Left lung (tissue), 10 donors: ENCODE data around the gene JUNB. TPM values are rescaled to one million over a fixed set of nuclear protein-coding genes. Genes with fewer than 3 reads are reported as not detected.

Experiments used
- ATAC-seq: fragments of 200-7000 bp; cut with Tn5 transposase; one replicate; pipeline ENCODE4 v1.9.1; 2020; ENCODE audit warnings: moderate library complexity
- DNase-seq, 4 donors: peaks; one replicate each; pipeline ENCODE4 v3.0.0-alpha.2; 2013 to 2020
- H3K27ac ChIP-seq, 2 donors: fragments of 200-600 bp; sonication (generic) in 1 of 2; one replicate each; pipeline versions ENCODE4 v1.5.0 to v1.8.0; 2020 to 2021
- H3K27me3 ChIP-seq, 2 donors: fragments of 200-600 bp; sonication (generic) in 1 of 2; one replicate each; pipeline versions ENCODE4 v1.5.0 to v1.8.0; 2020 to 2021
- H3K36me3 ChIP-seq, 2 donors: fragments of 200-600 bp; sonication (generic) in 1 of 2; one replicate each; pipeline versions ENCODE4 v1.5.0 to v1.8.0; 2020 to 2021
- H3K4me1 ChIP-seq, 2 donors: fragments of 200-600 bp; one replicate each; pipeline ENCODE4 v1.8.0; 2021
- H3K4me3 ChIP-seq, 2 donors: fragments of 200-600 bp; sonication (generic) in 1 of 2; one replicate each; pipeline versions ENCODE4 v1.5.0 to v1.8.0; 2020 to 2021; ENCODE audit warnings: mild to moderate bottlenecking in 1 of 2
- H3K9me3 ChIP-seq, 2 donors: fragments of 200-600 bp; sonication (generic) in 1 of 2; one replicate each; pipeline versions ENCODE4 v1.5.0 to v1.8.0; 2020 to 2021
- intact Hi-C, 2 donors: fragments of 100-400 bp; cut with DNase I; formaldehyde crosslinking; loops; one replicate each; pipeline versions ENCODE4 v1.11.2 to v1.14.2; 2022
- polyA plus RNA-seq, 6 donors: library from polyadenylated mRNA; unstranded; fragments of 120-200 nt; gene quantifications; one replicate each; pipeline ENCODE4 v1.2.1, GENCODE V29; 2013; ENCODE audit not compliant: insufficient read length in 6 of 6
- total RNA-seq, 2 donors: library from RNA; stranded (reverse); fragmentation: NEBNext Ultra II Directional; extraction: Animal tissue kit (Norgen Biotek cat#: 25700); gene quantifications; one replicate each; pipeline ENCODE4 v1.2.1, GENCODE V29; 2021
- TF ChIP-seq, protein P1 (sequence below), 2 donors: fragments of 200-600 bp; sonication (generic) in 1 of 2; IDR thresholded peaks; one replicate each; pipeline versions ENCODE4 v1.5.0 to v1.8.0; 2021; ENCODE audit warnings: antibody characterized with exemption in 2 of 2
- donor health status: DM: no; HTN: yes; CAD: no.
- donor health status: DM: no; HTN: no; CAD: no.

JUNB gene
- total and polyA plus RNA-seq, 8 donors: 11.7 to 278 (median 64.2) TPM

DNA sequence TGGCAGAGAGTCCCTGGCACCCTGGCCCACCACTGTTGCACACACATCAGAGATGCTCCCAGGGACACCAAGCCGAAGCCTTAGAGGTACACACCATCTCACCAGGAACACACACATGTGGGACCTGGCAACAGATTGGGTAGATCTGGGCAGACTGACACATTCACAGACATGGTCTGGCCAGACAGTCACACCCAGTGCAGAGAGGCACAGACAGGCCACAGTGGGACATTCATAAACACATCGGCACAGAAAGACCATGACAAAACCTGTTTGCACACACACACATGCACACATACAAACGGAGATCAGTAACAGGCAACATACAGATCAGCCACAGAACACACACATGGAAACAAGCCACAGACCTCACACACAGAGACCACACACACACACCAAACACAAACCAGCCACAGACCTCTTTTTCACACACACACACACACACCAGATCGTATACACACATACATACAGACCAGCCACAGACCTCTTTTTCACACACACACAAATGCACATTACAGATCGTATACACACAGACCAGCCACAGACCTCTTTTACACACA, 6.3 kb upstream of the JUNB start:
- H3K9me3 ChIP-seq: no peaks in the 10 kb centered on the region
- ATAC-seq (no peak), DNase-seq (peak in 1 of 4 donors; percentile 53)
- peaks cover 61 to 92% of the 10 kb centered on the region in 2 donors for H3K4me1 ChIP-seq
- H3K27me3 ChIP-seq: no peaks in the 10 kb centered on the region
- TF ChIP-seq, protein P1, sequence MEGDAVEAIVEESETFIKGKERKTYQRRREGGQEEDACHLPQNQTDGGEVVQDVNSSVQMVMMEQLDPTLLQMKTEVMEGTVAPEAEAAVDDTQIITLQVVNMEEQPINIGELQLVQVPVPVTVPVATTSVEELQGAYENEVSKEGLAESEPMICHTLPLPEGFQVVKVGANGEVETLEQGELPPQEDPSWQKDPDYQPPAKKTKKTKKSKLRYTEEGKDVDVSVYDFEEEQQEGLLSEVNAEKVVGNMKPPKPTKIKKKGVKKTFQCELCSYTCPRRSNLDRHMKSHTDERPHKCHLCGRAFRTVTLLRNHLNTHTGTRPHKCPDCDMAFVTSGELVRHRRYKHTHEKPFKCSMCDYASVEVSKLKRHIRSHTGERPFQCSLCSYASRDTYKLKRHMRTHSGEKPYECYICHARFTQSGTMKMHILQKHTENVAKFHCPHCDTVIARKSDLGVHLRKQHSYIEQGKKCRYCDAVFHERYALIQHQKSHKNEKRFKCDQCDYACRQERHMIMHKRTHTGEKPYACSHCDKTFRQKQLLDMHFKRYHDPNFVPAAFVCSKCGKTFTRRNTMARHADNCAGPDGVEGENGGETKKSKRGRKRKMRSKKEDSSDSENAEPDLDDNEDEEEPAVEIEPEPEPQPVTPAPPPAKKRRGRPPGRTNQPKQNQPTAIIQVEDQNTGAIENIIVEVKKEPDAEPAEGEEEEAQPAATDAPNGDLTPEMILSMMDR (IDR thresholded peaks at IDR 0.05): no peak
- intact Hi-C loops: no loop called here
- H3K4me3 ChIP-seq: peak overlapping the region in 1 of 2 donors; percentile 1
- H3K27ac ChIP-seq: peak overlapping the region; percentile 99 to 100
- no peaks in the 10 kb centered on the region for H3K36me3 ChIP-seq

DNA sequence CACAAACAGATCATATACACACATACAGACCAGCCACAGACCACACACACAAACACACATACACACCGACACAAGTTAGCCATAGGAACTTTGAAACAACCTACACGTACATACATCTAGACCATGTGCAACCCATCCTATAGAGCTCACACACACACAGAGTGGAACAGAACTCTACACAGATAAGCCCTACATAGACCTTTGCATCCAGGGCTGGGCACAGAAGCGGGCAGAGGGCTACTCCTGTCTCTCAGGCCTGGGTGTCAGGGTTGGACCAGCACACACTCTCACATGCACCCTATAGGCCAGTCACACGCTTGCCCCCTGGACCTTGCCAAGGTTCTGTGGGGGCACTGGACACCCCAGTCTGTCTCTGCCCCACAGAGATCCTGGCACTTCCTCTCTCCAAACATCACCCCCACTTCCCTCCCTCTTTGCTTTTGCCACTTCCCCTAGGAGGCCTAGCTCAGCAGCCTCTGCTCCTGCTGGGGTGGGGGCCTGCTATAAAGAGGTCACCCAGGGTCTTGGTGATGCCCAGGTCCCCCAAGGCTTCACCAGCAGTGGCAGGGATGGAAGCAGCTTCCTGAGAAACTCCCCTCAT, 5.8 kb upstream of the JUNB start:
- Histone ChIP-seq H3K4me3 (peak overlapping the region in 1 of 2 donors; percentile 1), H3K9me3 (no peaks in the 10 kb centered on the region), H3K27ac (peak overlapping the region; percentile 99 to 100), H3K4me1 (peaks cover 64 to 92% of the 10 kb centered on the region in 2 donors), H3K27me3 (no peaks in the 10 kb centered on the region), H3K36me3 (no peaks in the 10 kb centered on the region)
- ATAC-seq (no peak), DNase-seq (peak in 2 of 4 donors; percentile 19 to 74)
- TF ChIP-seq, protein P1 (IDR thresholded peaks at IDR 0.05): no peak
- intact Hi-C loops: no loop called here

DNA sequence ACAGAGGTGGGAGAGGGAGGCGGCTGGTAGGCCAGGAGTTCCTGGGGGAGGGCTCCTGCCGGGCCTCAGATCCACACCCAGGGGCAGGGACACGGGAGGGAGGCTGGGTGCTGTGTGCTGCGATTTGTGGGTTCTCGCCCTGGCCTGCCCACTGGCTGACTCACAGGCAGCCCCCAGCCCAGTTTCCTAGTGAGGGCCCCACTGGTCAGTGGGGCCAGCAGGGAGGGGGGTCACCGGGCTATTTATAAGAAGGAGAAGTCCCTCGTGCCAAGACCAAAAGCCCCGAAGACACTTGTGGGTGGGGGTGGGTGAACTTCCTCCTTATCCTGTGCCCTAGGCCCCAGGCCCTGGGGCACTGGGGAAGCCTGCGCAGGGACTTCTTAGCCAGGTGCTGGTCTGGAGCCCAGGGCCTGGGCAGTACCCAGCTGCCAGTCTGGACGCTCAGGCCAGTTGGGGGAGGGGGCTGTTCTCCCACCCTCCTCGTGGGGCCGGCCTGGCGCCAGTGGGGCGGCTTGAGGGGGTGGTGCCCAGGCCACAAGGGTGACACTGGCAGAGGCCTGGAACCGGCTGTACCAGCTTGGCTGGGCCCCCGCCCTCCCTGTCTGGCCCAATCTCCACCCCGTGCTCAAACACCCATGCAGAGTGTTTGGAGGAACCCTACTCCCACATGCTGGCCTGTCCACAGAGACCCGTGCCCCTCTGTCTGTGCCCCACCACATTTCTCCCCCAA, 5.0 kb upstream of the JUNB start:
- no peaks in the 10 kb centered on the region for H3K27me3 ChIP-seq
- intact Hi-C loops: no loop called here
- H3K9me3 ChIP-seq: no peaks in the 10 kb centered on the region
- H3K4me1 ChIP-seq: peaks cover 70 to 89% of the 10 kb centered on the region in 2 donors
- peak in 3 of 4 donors; percentile 75 to 94 (median 88) for DNase-seq
- H3K4me3 ChIP-seq: peak overlapping the region in 1 of 2 donors; percentile 1
- TF ChIP-seq, protein P1 (IDR thresholded peaks at IDR 0.05): no peak
- H3K36me3 ChIP-seq: no peaks in the 10 kb centered on the region
- H3K27ac ChIP-seq: peak overlapping the region; percentile 99 to 100
- ATAC-seq: peak; percentile 15

DNA sequence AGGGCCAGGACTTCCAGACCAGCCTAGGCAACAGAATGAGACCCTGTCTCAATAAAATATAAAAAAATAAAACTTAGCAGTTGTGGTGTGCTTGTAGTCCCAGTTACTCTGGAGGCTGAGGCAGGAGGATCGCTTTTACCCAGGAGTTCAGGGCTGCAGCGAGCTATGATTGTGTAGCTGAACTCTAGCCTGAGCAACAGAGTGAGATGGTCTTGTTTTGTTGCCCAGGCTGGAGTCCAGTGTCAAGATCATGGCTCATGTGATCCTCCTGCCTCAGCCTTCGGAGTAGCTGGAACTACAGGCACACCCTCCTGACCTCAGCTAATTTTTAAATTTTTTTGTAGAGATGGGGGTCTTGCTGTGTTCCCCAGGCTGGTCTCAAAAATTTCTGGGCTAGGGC, 4.3 kb upstream of the JUNB start:
- H3K4me3 ChIP-seq: no peak overlapping the region
- ATAC-seq: no peak
- H3K9me3 ChIP-seq: no peaks in the 10 kb centered on the region
- no peak for DNase-seq
- H3K36me3 ChIP-seq: no peaks in the 10 kb centered on the region
- H3K27ac ChIP-seq: peak overlapping the region; percentile 99 to 100
- H3K4me1 ChIP-seq: peaks cover 70 to 83% of the 10 kb centered on the region in 2 donors
- intact Hi-C loops: no loop called here
- no peaks in the 10 kb centered on the region for H3K27me3 ChIP-seq
- TF ChIP-seq, protein P1 (IDR thresholded peaks at IDR 0.05): no peak

DNA sequence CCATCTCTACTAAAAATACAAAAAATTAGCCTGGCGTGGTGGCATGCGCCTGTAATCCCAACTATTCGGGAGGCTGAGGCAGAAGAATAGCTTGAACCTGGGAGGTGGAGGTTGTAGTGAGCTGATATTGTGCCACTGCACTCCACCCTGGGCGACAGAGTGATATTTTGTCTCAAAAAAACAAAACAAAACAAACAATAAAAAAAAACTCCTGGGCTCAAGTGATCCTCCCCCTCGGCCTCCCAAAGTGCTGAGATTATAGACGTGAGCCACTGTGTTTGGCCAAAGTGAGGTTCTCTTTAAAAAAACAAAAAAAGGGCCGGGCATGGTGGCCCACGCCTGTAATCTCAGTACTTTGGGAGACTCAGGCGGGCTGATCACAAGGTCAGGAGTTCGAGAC, 3.8 kb upstream of the JUNB start:
- Histone ChIP-seq H3K27ac (peak overlapping the region; percentile 99 to 100), H3K4me1 (peaks cover 70 to 78% of the 10 kb centered on the region in 2 donors), H3K27me3 (no peaks in the 10 kb centered on the region), H3K9me3 (no peaks in the 10 kb centered on the region), H3K4me3 (no peak overlapping the region), H3K36me3 (peaks cover 0 to 2% of the 10 kb centered on the region in 2 donors)
- intact Hi-C loops: no loop called here
- TF ChIP-seq, protein P1 (IDR thresholded peaks at IDR 0.05): no peak
- ATAC-seq (no peak), DNase-seq (no peak)
